A673 (cell line): ENCODE measurements around the gene CDC42BPA. TPM values are rescaled to one million over a fixed set of nuclear protein-coding genes. Genes with fewer than 3 reads are reported as not detected.

Experiments used
- BruUV-seq: library from RNA; stranded (reverse); fragments of 400-500 nt; replicated peaks from 2 replicates; lab custom pipeline; 2021; lab: Mats Ljungman, UMichigan
- CTCF ChIA-PET: fragments of 300-600 bp; sonication (Branson Sonifier 250); formaldehyde crosslinking; loops from one replicate; lab custom pipeline; 2022; ENCODE audit warnings: antibody characterized with exemption; lab: Charles Lee
- POLR2A ChIA-PET: fragments of 300-600 bp; sonication (Branson Sonifier 250); formaldehyde crosslinking; loops from one replicate; lab custom pipeline; 2022; ENCODE audit warnings: antibody characterized with exemption; ENCODE audit not compliant: low non-redundant PET; lab: Charles Lee
- DNase-seq: peaks from one replicate; pipeline ENCODE4 v3.0.0-alpha.2; 2015; ENCODE audit warnings: low spot score
- H3K27ac ChIP-seq: fragments of 200-600 bp; sonication (generic); 2 replicates; pipeline ENCODE4 v1.5.1; 2016; ENCODE audit warnings: mixed run types, low read depth, mild to moderate bottlenecking, mixed read lengths, antibody characterized with exemption, low read length; ENCODE audit not compliant: poor library complexity, severe bottlenecking
- H3K27me3 ChIP-seq: fragments of 200-600 bp; sonication (generic); replicated peaks from 2 replicates; pipeline ENCODE4 v1.6.1; 2017; ENCODE audit warnings: mixed run types, low read depth, mild to moderate bottlenecking, mixed read lengths, antibody characterized with exemption, low read length; ENCODE audit not compliant: insufficient read depth, poor library complexity
- H3K36me3 ChIP-seq: fragments of 200-600 bp; sonication (generic); 2 replicates; pipeline ENCODE4 v1.6.1; 2016; ENCODE audit warnings: mixed run types, mild to moderate bottlenecking, mixed read lengths, antibody characterized with exemption, low read length; ENCODE audit not compliant: insufficient read depth, poor library complexity, severe bottlenecking
- H3K4me1 ChIP-seq: fragments of 200-600 bp; sonication (generic); 2 replicates; pipeline ENCODE4 v1.6.1; 2017; ENCODE audit warnings: mixed run types, mild to moderate bottlenecking, mixed read lengths, antibody characterized with exemption, low read length; ENCODE audit not compliant: insufficient read depth, poor library complexity, severe bottlenecking
- H3K4me3 ChIP-seq: fragments of 200-600 bp; sonication (generic); 2 replicates; pipeline ENCODE4 v1.5.1; 2016; ENCODE audit warnings: low read depth, mixed run types, mild to moderate bottlenecking, mixed read lengths, low read length; ENCODE audit not compliant: poor library complexity, severe bottlenecking
- H3K9me3 ChIP-seq: fragments of 200-600 bp; sonication (generic); 2 replicates; pipeline ENCODE4 v1.6.1; 2016; ENCODE audit warnings: mixed run types, low read depth, mild to moderate bottlenecking, mixed read lengths, antibody characterized with exemption, low read length; ENCODE audit not compliant: poor library complexity, severe bottlenecking
- CTCF ChIP-seq: fragments of 300-800, 200-600 bp; sonication (generic); conservative IDR thresholded peaks from 2 replicates; pipeline ENCODE4 v1.5.1; 2017; ENCODE audit warnings: low read depth, mild to moderate bottlenecking, antibody characterized with exemption, low read length, moderate library complexity, mixed read lengths
- EZH2 ChIP-seq: fragments of 200-600 bp; sonication (generic); IDR thresholded peaks from 2 replicates; pipeline ENCODE4 v1.6.1; 2017; ENCODE audit warnings: borderline replicate concordance, low read depth, mild to moderate bottlenecking, mixed read lengths, antibody characterized with exemption, low read length; ENCODE audit not compliant: poor library complexity, severe bottlenecking
- intact Hi-C: fragments of 100-400 bp; cut with micrococcal nuclease; formaldehyde crosslinking; loops from one replicate; pipeline ENCODE4 v1.10.0; 2022; ENCODE audit not compliant: unreplicated experiment
- total RNA-seq: library from RNA; stranded (reverse); gene quantifications from 2 replicates; pipeline ENCODE4 v1.2.3, GENCODE V29; 2021

Gene CDC42BPA
- total RNA-seq, 1 experiment from 2014 or later, result 21.7 TPM

GRCh38 chr1:227191607-227192006, 126.7 kb downstream of the CDC42BPA start:
- no peak overlapping the region for H3K4me3 ChIP-seq
- POLR2A ChIA-PET, result no interaction called here
- TF ChIP-seq EZH2, result no peak
- no peak for TF ChIP-seq CTCF
- no peaks in the 10 kb centered on the region for H3K36me3 ChIP-seq
- no peaks in the 10 kb centered on the region for H3K27me3 ChIP-seq
- H3K4me1 ChIP-seq, result no peaks in the 10 kb centered on the region
- no peaks in the 10 kb centered on the region for H3K9me3 ChIP-seq
- BruUV-seq, result no TSS peak
- intact Hi-C loops, result no loop called here
- no peak for DNase-seq
- no peak overlapping the region for H3K27ac ChIP-seq
- CTCF ChIA-PET, result no interaction called here

- ChIA-PET CTCF (no interaction called here), POLR2A (no interaction called here)
- DNase-seq, result no peak
- Histone ChIP-seq H3K36me3 (no peaks in the 10 kb centered on the region), H3K27me3 (no peaks in the 10 kb centered on the region), H3K4me3 (no peak overlapping the region), H3K27ac (no peak overlapping the region), H3K4me1 (no peaks in the 10 kb centered on the region), H3K9me3 (no peaks in the 10 kb centered on the region)
- TF ChIP-seq CTCF, result no peak
- no peak for TF ChIP-seq EZH2
- intact Hi-C loops, result no loop called here
- no TSS peak for BruUV-seq
Measured at GRCh38 chr1:227190321-227190720, 128.0 kb downstream of the CDC42BPA start.

GRCh38 chr1:227185291-227185690, 133.0 kb downstream of the CDC42BPA start:
- Histone ChIP-seq H3K4me1 (no peaks in the 10 kb centered on the region), H3K4me3 (no peak overlapping the region), H3K27ac (no peak overlapping the region), H3K9me3 (no peaks in the 10 kb centered on the region), H3K36me3 (no peaks in the 10 kb centered on the region), H3K27me3 (no peaks in the 10 kb centered on the region)
- intact Hi-C loops, result no loop called here
- ChIA-PET CTCF (no interaction called here), POLR2A (no interaction called here)
- no TSS peak for BruUV-seq
- TF ChIP-seq EZH2, result no peak
- DNase-seq, result no peak

GRCh38 chr1:227182012-227182411, 136.3 kb downstream of the CDC42BPA start:
- TF ChIP-seq EZH2 (no peak), CTCF (no peak)
- ChIA-PET CTCF (no interaction called here), POLR2A (no interaction called here)
- Histone ChIP-seq H3K27ac (no peak overlapping the region), H3K27me3 (no peaks in the 10 kb centered on the region), H3K9me3 (no peaks in the 10 kb centered on the region), H3K4me3 (no peak overlapping the region), H3K36me3 (no peaks in the 10 kb centered on the region), H3K4me1 (no peaks in the 10 kb centered on the region)
- no peak for DNase-seq
- no TSS peak for BruUV-seq
- intact Hi-C loops, result no loop called here
